Stomach (tissue), 4 donors: ENCODE measurements around the gene MRFAP1L1.

Experiments used
- EP300 ChIP-seq: sonication (generic); formaldehyde crosslinking; IDR thresholded peaks from one replicate; pipeline ENCODE4 v1.6.1; 2017; ENCODE audit warnings: antibody characterized with exemption
- POLR2A ChIP-seq, 4 donors: fragments of 450-650 bp; IDR thresholded peaks; one replicate each; pipeline ENCODE4 v1.6.1; 2016; ENCODE audit warnings: antibody characterized with exemption in 4 of 4, control low read depth in 2 of 4, mild to moderate bottlenecking in 1 of 4, moderate library complexity in 1 of 4
- POLR2AphosphoS5 ChIP-seq, 3 donors: sonication (generic); formaldehyde crosslinking; IDR thresholded peaks; one replicate each; pipeline ENCODE4 v1.6.1; 2016; ENCODE audit warnings: antibody characterized with exemption in 3 of 3
- TF ChIP-seq, protein P1 (sequence below), 7 experiments: fragments of 450-650 bp in 4 of 7; fragments of 200-600 bp in 3 of 7; sonication (generic) in 3 of 7; IDR thresholded peaks; one replicate each; pipeline ENCODE4 v1.5.1; 2016 to 2019; ENCODE audit warnings: antibody characterized with exemption in 7 of 7, control low read depth in 2 of 7, mild to moderate bottlenecking in 1 of 7

DNA sequence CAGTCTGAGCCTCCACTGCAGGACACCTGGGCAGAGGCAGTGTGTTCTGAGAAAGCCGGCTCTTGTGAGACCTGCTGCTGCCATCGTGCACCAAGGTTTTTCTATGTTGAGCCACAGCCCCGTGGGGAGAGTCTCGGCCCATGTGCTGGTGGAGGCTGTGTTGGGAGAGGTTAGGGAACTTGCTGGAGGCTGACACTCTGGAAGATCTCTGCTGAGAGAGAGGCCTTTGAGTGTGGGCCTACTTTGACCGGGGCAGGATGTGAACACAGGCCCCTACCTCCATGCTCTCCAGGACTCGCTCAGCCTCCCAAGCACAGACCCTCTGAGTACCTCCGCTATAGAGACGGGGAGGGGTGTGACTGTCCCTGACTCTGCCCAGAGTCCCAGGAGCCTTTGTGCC lies 17.3 kb downstream of the MRFAP1L1 start:
- TF ChIP-seq EP300: no peak
- TF ChIP-seq, protein P1, sequence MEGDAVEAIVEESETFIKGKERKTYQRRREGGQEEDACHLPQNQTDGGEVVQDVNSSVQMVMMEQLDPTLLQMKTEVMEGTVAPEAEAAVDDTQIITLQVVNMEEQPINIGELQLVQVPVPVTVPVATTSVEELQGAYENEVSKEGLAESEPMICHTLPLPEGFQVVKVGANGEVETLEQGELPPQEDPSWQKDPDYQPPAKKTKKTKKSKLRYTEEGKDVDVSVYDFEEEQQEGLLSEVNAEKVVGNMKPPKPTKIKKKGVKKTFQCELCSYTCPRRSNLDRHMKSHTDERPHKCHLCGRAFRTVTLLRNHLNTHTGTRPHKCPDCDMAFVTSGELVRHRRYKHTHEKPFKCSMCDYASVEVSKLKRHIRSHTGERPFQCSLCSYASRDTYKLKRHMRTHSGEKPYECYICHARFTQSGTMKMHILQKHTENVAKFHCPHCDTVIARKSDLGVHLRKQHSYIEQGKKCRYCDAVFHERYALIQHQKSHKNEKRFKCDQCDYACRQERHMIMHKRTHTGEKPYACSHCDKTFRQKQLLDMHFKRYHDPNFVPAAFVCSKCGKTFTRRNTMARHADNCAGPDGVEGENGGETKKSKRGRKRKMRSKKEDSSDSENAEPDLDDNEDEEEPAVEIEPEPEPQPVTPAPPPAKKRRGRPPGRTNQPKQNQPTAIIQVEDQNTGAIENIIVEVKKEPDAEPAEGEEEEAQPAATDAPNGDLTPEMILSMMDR (IDR thresholded peaks at IDR 0.05): no peak
- no peak for TF ChIP-seq POLR2AphosphoS5 (IDR thresholded peaks at IDR 0.05)
- TF ChIP-seq POLR2A (IDR thresholded peaks at IDR 0.05): no peak
